HG02840 (cell line): ENCODE measurements around the gene TRIM9.
"Not testable (repeated sequence)": the region's sequence is repeated elsewhere in the genome, so short reads cannot be mapped to it uniquely, and the experiment has no call there.

Experiments used
- ATAC-seq: cut with Tn5 transposase; IDR thresholded peaks from one replicate; pipeline ENCODE4 v1.9.1; 2021; ENCODE audit warnings: mild to moderate bottlenecking, moderate library complexity, moderate number of reproducible peaks; ENCODE audit not compliant: unreplicated experiment, low FRiP score

Gene TRIM9

DNA sequence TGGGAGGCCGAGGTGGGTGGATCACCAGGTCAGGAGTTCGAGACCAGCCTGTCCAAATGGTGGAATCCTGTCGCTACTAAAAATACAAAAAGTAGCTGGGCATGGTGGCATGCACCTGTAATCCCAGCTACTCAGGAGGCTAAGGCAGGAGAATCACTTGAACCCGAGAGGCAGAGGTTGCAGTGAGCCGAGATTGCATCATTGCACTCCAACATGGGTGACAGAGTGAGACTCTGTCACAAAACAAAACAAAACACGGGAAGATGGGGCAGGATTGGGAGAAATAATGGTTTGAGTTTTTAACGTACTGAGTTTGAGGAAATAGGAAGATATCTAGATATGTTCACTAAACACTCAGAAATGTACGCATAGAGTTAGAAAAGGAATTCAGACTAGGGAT, 153.3 kb downstream of the TRIM9 start:
- not testable (repeated sequence) for ATAC-seq

DNA sequence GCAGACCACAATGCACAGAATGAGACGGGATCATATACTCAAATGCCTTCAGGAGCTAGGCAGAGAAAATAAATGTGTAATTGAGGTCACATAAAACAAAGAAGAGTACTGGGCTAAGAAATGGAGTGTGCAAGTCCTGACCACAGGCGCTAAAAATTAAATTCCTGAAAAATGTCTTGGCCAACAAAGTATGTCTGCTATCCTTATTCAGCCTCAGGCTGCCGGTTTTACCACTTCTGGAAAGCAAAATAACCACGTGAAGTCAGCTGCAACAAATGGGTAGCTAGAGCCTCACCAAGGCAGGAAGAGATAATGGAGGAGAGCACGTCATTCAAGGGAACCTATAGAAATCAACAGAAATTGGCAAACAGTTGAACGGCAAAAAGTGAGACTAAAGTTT, 153.8 kb downstream of the TRIM9 start:
- no peak for ATAC-seq

DNA sequence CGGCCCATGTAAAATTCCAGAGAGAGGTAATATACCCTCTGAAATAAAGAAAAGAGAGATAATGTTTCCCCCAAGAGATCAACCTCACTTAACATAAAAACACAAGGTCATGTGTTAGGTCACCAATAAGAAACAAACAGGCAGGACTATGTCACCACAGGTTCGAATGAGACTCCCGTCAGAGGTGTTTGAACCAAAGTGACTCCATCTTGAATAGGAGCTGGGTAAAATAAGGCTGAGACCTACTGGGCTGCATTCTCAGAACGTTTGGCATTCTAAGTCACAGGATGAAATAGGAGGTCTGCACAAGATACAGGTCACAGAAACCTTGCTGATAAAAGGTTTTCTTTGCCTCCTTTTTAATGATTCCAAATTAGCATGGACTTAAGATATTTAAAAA, 157.1 kb downstream of the TRIM9 start:
- no peak for ATAC-seq

GRCh38 chr14:50937325-50937724, 157.6 kb downstream of the TRIM9 start:
- no peak for ATAC-seq

DNA sequence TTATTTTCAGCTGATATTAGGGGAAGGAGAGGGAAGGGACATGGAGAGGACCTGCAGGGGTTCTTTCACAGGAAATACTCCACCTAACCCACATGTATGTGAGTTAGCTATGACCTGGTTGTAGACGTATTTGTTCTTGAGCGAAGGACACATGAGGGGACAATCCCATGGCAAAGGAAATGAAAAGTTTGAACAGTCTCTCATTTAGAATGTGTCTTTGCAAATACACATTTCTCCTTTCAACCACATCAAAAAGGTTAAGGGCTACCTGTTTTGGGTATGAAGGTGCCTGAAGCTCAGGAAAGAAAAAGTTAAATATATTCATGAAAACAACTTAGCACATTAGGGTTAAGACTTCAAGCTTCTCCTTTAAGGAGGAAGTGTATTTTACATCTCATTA, 158.0 kb downstream of the TRIM9 start:
- no peak for ATAC-seq

DNA sequence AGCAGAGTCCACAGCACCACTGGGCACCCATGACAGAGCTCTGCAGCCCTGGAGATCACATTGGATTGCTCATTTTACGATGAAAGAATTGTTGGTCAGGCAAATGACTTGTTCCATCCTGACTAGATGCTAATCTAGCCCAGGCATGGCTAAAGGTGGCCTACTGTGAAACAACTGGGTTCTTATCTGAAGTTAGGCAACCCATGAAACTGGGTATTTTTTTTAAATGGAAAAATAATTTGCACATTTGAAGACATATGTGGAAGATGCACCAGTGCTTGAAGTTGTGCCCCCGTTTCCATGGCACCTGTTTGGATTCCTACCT, 158.9 kb downstream of the TRIM9 start:
- ATAC-seq = no peak

GRCh38 chr14:50935126-50936015, 159.5 kb downstream of the TRIM9 start:
- ATAC-seq = no peak

- ATAC-seq = no peak
Observed at GRCh38 chr14:50932592-50933495, 162.1 kb downstream of the TRIM9 start.

- no peak for ATAC-seq
Observed at GRCh38 chr14:50932156-50932555, 162.7 kb downstream of the TRIM9 start.

GRCh38 chr14:50931559-50931958, 163.3 kb downstream of the TRIM9 start:
- no peak for ATAC-seq

GRCh38 chr14:50929506-50929905, 165.4 kb downstream of the TRIM9 start:
- ATAC-seq = no peak

- no peak for ATAC-seq
Observed at GRCh38 chr14:50928002-50928635, 166.8 kb downstream of the TRIM9 start.

GRCh38 chr14:50926851-50927386, 168.0 kb downstream of the TRIM9 start:
- no peak for ATAC-seq
